ENCODE measurements around the gene IRAK2.

The IRAK2 gene

DNA sequence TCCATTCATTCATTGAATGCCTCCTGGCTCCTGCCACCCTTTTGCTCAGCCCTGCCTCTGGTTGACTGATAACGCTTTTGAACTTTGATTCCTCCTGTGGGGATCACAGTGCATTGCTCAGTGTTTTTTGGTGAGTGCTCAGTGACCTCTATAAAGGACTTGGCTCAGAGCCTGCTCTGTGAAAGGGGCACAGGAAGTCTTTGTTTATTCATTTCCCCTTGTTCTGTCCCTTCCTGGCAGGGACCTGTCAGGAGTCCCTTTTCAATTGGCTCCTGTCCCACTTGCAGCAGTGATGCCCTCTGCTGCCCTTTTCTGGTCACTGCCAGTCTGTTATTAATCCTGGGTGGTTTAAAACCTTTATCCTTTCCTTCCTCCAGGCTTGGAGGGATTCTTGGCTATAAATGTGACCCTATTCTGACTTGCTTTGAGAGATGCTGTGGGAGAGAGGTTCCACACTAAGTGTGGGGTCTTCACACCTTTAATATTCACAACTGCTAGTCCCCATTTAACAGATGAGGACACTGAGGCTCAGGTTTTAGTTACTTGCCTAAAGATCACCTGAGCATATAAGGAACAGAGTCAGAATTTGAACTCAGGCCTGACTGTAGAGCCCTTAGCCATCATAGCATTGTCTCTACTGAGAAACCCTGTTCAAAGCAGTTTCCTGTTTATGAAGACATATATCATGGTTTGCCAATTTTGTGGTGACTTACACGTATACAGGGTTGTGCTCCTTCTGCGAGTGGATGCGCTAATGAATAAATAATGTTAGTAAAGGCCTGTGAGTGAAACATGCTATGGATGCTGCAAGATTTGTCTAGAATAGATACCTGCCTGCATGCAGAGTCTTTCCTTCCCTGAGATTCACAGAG lies 60.3 kb downstream of the IRAK2 start:
- peak; percentile 92 for DNase-seq

DNA sequence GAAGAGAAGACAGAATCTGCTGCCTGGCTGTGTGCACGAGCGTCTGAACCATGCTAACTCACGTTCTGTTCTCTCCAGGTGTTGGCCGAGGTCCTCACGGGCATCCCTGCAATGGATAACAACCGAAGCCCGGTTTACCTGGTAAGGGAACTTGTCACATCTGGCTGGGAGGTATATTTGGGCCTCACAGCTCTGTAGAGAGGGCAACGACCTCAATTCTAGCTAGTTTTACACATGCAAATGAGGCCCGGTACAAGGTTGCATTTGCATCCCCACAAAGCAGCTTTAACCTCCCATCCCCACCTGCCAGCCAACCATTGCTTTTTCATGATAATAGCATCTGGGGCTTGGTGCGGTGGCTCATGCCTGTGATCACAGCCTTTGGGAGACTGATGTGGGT lies 61.6 kb downstream of the IRAK2 start:
- no peak for DNase-seq

DNA sequence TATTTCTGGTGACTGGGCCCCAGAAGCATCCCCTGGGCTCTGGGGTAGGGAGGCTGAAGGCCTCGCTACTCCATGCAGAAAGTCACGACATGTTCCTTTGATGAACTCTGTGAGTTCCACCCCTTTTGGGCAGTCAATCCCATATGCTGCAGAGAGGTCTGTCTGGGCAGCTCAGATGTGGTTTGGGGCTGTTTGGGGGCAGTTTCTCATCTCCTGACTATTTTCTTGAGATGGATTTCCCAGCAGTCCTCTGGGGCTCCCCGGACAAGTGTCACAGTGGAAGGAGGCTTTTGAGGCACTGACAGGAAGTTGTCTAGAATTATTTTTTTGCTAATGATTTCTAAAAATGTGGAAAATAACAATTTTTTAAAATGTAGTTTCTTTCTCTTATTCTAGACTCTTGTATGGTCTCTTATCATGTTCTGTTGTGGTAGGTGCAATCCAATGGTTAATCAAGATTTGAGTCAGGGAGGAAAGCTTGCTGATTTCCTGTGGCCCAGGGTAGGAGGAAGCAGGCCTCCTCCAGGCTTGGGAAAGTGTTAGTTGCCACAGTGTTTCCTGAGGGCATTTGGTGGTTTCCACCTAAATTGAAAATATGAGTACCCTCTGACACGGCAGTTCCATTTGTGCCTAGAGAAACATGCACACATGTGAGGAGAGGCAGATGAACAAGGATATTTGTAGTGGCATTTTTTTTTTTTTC lies 63.7 kb downstream of the IRAK2 start:
- peak; percentile 78 for DNase-seq

DNA sequence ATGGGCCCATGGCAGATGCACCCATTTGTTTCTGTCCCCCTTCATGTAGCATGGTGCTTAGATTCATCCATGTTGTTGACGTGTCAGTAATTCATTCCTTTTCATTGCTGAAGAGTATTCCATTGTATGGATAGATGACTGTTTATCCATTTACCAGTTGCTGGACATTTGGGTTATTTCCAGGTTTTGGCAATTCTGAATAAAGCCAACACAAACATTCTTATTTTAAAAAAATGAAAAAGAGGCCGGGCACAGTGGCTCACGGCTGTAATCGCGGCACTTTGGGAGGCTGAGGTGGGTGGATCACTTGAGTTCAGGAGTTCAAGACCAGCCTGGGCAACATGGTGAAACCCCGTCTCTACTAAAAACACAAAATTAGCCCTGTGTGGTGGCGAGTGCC lies 64.9 kb downstream of the IRAK2 start:
- no peak for DNase-seq

DNA sequence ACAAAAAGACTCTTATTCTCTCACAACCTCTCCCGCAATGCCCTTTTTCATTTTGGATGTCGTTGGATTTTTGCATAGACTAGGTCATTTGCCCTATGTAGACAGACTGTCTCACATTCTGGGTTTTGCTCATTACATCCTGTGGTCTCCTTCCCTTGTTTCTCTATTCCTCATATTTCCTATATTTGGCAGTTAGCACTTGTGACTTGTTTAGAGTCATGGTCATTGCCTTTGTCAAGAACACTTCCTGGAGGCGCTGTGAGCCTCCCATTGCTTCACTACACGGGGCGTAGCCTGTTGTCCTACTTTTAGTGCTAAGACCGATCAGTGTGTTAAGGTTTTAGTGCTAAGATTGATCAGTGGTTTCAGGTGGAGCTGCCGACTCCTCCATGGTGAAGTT lies 67.4 kb downstream of the IRAK2 start:
- no peak for DNase-seq

DNA sequence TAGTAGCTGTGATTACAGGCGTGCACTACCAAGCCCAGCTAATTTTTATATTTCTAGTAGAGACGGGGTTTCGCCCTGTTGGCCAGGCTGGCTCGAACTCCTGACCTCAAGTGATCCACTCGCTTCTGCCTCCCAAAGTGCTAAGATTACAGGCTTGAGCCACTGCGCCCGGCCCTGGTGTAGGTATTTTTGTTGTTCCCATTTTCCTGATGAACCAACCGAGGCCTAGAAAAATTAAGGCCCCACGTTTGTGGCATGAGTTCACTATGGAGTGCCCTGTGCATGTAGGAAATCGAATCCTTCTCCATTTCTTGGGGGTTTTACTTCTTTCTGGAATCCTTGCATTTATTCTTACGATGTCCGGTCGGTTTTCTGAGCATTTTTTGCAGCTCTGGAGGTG lies 69.3 kb downstream of the IRAK2 start:
- no peak for DNase-seq

DNA sequence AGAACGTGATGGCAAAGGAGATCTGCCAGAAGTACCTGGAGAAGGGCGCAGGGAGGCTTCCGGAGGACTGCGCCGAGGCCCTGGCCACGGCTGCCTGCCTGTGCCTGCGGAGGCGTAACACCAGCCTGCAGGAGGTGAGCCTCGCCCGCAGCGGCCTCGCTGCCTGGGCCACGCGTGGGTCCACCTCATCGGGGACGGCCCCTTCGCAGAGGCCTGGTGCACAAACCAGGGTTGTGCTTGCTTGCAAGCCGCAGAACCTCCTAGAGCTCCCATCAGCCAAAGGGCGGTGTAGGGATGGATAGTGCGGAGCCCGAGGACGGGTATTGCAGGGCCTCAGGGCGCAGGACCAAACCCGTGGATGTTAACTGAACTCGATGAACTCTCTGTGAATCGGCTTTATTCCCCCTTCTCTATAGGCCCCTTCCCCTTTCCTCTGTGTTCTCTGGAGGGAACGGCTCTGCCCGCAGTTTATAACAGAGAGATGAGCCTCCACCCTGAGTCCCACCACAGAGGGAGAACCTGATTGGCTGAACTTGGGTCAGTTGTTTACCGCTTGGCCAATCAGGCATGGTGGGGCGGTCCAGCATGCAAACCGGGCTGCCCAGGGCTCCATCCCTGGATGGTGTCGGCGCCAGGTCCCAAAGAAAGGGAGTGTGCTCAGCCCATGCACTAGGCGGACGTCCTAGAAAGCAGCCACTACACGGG lies 70.0 kb downstream of the IRAK2 start:
- peak; percentile 43 for DNase-seq

DNA sequence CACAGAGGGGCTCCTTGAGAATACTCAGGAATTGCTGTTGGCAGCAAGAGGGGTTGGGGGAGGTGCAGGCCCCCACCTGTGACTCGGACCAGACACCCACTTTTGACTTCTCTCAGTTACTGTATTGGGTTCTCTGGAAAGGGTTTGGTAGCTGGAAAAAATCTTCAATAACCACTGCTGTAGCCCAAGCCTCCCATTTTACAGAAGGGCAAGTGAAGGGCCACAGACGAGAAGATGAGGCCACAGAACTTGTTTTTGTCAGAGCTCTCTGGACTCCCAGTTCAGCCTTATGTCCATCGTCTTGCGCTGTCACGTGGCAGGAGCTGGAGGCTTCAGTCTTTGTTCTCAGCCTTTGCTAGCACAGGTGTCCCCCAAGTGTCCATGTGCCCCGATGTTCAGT lies 70.8 kb downstream of the IRAK2 start:
- DNase-seq: no peak

DNA sequence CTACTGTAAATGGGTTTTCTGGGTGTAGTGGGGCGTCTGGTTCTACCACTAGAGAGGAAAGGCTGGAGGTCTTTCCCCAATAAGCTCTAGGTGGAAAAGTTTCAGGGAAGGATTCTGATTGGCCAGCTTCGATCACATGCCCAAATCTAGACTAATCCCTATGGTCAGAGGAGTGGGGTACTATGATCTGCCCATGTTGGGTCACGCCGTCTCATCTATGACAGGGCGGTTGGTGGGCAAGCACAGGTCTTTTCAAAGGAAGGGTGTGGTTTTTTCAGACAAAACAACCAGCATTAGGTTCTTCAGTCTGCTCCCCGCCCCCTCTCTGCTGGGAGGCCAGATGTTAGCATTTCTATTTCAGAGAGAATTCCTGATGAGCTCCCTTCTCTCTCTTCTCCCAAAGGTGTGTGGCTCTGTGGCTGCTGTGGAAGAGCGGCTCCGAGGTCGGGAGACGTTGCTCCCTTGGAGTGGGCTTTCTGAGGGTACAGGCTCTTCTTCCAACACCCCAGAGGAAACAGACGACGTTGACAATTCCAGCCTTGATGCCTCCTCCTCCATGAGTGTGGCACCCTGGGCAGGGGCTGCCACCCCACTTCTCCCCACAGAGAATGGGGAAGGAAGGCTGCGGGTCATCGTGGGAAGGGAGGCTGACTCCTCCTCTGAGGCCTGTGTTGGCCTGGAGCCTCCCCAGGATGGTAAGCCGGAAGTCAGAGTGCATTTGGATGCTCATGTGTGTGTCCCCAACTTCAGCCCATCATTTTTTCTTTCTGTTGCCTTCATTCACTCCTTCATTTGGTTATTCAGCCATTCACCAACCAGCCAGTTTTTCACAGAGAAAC lies 73.8 kb downstream of the IRAK2 start:
- DNase-seq: peak; percentile 49

DNA sequence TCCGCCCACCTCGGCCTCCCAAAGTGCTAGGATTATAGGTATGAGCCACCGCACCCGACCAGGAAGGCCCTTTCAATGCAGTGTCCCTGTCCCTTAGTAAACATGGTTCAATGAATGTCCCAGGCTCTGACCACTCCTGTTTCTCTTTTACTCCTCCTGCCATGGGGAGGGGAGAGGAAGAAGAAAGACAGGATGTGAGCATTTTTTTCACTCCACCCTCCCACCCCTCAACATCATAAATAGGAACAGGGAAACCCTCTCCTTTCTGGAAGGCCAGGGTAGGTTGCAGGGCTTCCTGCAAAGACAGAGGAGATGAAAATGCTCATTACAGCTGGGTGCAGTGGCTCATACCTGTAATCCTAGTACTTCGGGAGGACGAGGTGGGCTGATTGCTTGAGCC lies 76.1 kb downstream of the IRAK2 start:
- DNase-seq: no peak

DNA sequence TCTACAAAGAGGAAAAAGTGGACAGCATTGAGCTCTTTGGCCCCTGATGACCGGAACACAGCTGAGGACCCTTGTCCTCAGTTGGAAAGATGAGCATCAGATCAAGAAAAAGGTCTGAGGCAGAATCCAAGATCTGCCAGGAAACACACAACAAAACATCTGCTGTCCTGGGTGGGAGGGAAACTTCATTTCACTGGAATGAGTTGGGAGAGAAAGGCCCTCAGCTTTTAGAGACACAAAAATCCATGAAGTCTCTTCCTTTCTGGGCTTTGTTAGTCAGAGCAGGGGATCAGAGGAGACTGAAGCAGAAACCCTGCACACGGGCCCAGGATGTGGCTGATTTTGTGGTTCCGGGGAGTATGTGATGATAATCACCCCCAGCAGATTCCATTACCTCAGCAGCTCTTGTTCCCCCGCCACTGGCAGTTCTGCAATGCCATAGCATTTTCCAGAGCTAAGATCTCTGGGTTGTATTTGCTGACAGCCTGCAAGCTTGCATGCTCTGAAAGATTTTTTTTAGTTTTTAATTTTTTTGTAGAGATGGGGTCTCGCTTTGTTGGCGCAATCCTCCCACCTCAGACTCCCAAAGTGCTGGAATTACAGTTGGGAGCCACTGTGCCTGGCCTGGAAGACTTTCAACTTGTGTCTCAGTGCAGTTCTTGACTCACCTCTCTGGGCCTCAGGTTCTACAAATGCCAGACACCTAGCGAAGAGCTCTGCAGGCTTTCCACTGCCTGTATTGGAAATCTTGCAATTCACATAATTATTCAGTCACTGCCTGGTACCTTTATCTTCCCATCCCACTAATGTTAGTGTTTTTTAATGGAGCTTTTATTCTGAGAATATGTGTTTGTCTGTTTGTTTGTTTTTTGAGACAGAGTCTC lies 77.7 kb downstream of the IRAK2 start:
- DNase-seq: peak; percentile 89

DNA sequence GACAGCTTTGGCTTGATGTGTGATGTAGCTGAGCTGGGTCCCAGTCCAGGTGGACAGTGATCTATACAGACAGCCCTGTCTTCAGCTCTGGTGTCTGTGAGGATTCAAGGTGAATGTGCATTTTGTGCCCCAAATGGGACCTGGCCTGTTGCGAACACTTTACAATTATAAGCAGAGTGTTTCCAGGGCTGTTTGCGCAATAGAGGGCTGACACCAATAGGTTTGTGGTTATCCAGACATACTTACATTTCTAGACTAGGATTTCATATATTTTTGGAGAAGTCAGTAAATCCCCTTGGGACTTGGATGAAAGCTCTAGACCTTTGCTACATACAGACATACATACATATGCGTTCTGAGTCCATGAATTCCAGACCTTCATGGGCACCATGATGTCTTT lies 79.3 kb downstream of the IRAK2 start:
- no peak for DNase-seq

DNA sequence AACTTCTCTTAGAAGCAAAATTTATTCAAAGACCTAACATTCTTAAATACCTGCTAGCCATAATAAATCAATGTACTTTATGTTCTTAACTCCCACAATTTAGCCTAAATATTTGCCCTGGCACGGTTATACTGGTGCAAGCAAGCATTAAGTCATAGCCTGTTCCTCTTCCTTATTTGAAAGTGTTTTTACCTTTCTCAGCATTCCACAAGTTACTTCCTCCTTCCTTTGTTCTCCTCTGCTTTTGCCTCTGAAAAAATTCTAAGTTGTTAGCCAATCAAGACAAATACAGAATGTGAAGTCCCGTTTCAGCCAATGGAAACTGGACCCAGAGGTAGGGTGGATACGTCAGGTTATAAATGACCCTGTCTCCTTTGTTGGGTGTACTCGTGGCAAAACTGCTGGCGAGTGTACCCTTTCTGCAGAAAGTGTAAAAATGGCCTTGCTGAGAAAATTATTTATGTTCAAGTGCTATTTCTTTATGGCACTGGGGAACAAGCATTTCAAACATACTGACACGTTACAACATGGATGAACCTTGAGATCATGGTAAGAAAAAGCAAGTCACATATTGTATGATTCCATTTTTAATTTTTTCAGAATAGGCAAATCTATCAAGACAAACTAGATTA lies 80.5 kb downstream of the IRAK2 start:
- DNase-seq: peak; percentile 26

DNA sequence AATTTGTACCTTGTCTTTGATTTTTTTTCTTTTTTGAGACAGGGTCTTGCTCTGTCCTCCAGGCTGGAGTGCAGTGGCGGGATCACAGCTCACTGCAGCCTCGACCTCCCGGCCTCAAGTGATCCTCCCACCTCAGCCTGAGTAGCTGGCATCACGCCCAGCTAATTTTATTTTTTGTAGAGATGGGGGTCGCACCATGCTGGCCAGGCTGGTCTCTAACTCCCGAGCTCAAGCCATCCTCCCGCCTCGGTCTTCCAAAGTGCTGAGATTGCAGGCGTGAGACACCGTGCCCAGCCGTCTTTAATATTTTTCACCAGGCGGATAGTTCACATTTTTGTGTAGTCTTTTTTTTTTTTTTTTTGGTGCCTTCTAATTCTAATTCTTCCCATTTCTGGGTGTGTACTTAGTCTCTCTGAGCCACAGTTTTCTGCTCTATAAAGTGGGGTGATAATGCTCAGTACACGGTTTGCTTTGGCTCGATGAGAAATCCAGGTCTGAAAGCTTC lies 83.0 kb downstream of the IRAK2 start:
- no peak for DNase-seq

DNA sequence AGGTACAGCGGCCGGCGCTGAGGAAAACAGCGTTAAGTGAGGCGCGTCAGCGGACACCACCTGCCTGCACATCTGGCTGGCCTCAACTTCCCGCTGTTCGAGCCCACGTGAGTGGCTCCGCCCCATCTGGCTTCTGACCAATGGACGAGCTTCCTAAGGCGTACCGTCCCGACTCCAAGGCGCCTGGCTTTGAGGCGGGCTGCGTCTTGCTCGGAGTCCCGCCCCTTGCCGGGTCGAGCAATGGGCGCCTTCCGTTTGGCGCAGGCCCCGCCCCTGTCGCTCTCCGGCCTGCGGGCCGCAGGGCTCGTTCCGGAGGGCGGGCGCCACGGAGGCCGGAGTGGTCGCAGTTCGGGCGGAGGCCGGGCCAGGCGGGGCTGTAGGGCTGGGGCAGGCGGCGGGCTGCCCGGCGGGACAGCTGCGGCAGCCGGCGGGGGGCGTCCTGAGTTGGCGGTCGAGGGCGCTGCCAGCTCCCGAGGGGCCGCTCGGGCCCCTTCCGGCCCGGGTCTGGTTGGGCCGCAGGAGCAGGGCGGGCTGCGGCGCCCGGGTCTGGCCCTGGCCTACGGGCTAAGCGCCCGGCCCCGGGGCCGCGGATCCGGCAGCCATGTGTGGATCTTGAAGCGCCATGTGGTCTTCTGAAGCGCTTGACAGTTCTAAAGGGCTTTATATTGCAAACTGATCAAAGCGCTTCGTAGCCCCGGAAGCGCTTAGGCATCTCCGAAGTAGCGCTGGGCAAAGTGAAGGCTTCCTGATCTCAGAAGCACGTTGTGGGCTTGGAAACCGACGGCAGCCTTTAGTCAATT lies 83.7 kb downstream of the IRAK2 start, which contains the start of gene TATDN2:
TSS of gene TATDN2 (plus strand) at position 276 of the 800 bp plus-strand sequence. CDS start 742 bp downstream, outside the sequence.
- DNase-seq: peak; percentile 99

DNA sequence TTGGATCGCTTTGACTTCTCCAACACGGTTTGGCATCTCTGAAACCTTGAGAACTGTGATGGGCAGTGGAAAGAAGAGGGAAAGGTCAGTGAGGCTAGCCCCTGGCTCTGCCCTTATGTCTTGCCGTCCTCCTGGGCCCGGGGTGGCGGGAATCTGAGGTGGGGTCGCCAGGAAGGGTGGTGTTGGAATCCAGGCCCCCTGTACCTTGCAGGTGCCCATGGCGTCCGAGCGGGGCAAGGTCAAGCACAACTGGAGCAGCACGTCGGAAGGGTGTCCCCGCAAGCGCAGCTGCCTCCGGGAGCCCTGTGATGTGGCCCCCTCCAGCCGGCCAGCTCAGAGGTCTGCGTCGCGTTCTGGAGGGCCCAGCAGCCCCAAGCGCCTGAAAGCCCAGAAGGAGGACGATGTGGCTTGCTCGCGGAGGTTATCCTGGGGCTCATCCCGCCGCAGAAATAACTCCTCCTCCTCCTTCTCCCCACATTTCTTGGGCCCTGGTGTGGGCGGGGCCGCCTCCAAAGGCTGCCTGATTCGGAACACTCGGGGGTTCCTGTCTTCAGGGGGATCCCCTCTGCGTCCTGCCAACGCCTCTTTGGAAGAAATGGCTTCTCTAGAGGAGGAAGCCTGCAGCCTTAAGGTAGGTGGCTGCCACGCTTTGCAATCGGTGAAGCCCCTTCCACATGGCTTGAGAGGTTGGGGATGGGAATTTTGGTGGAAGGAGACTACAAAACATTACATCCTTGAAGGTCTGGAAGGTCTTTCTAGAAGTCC lies 84.4 kb downstream of the IRAK2 start:
- DNase-seq: peak; percentile 50

DNA sequence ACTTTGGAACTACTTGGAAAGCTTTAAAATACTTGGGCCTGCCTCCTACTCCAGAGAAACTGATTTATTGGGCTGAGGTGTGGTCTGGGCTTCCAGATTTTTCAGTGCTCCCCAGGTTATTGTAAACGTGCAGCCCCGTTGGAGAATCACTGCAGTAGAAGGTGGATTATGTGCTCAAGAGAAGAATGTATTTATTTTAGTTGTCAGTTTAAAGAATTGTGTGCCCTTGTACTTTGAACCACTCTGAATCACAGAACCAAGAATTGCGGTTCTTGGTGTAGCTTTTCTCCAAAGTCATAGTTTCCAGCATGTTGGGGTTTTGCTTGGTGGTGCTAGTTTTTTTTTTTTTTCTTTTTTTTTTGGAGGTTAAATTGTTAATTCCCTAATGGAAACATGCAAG lies 85.1 kb downstream of the IRAK2 start:
- no peak for DNase-seq

DNA sequence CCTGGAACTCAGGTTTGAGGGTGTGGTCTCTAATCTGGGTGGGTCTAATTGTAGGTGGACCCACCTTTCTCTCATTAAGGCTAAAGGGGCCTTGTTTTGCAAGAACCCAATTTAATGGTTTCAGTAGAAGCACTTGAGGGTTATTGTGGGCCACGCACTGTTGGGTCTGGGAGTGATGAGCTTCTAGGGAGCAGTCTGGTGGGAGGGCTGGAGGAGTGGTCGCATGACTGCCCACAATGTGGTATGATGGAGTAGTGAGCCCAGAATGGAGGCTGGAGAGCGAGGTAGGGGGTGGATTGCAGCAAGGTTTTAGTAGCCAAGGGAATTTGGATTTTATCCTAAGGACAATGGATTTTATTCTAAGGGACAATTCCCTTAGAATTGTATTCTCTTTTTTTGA lies 86.3 kb downstream of the IRAK2 start:
- no peak for DNase-seq

DNA sequence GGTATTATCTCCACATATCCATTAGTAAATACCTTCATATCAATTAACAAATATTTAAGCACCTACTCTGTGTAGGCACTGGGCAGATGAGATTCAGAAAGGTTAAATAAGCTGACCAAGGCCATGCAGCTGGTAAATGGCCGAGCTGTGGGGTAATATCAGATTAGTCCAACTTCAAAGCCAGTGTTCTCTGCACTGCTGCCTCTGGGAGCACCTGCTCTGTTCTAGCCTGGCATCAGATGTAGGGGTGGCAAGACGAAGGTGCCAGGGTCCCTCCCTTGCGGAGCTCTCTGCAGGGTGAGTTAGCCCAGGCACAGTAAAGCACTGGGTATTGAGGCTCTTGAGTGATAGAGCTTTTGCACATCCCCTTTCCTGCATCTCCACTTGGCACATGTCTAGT lies 89.0 kb downstream of the IRAK2 start:
- DNase-seq: no peak

All from OCI-M1 (cell line).